GM23248 (cell line): ENCODE results near the gene STX8.

Experiments
- EZH2 ChIP-seq: fragments of 200-600 bp; sonication (generic); IDR thresholded peaks from 2 replicates; pipeline ENCODE4 v1.6.1; 2018; ENCODE audit warnings: antibody characterized with exemption, mild to moderate bottlenecking; ENCODE audit not compliant: insufficient read depth, poor library complexity, severe bottlenecking
- EZH2phosphoT487 ChIP-seq: fragments of 200-600 bp; sonication (generic); IDR thresholded peaks from 2 replicates; pipeline ENCODE4 v1.6.1; 2018; ENCODE audit warnings: antibody characterized with exemption, moderate library complexity, mild to moderate bottlenecking, low read depth; ENCODE audit not compliant: insufficient read depth

- no peak for TF ChIP-seq EZH2
- no peak for TF ChIP-seq EZH2phosphoT487
These were observed 333.1 kb downstream of the STX8 start for GRCh38 chr17:9242497-9242881.
